ENCODE results near the gene KMT2E.
A peak's percentile ranks its signal among the peaks of the same experiment; 100 is the strongest.

Gene KMT2E

GRCh38 chr7:104976966-104977636 lies 36.9 kb upstream of the KMT2E start:
- no peak for TF ChIP-seq CTCF (IDR thresholded peaks at IDR 0.05; ENCODE audit: insufficient read depth, low read depth, low read length, missing control alignments)
- H3K4me3 ChIP-seq (ENCODE audit: low read depth, low read length) = no peak overlapping the region
- no peak for DNase-seq (ENCODE audit: low read depth)

DNA sequence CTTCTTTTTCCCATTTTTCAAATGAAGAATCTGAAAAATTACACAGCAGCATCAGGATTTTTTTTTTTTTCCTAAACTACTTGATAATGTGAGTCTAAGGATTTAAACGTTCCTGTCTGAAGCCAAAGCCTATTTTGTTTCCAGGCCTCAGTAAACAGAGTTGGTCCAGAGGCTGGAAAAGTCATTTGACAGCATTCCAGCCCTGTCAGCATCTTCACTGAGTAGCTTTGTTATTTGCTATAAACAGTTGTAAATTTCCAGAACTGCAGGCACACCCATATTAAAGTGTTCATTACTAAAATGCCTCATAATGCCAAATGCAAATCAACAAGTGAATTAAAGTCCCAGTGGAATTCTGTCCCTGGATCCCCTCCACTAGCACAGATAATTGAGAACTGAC lies 35.5 kb upstream of the KMT2E start:
- H3K4me3 ChIP-seq (ENCODE audit: low read depth, low read length) = no peak overlapping the region
- no peak for DNase-seq (ENCODE audit: low read depth)
- TF ChIP-seq CTCF (IDR thresholded peaks at IDR 0.05; ENCODE audit: insufficient read depth, low read depth, low read length, missing control alignments) = no peak

GRCh38 chr7:104979167-104979841 lies 34.7 kb upstream of the KMT2E start:
- H3K4me3 ChIP-seq (ENCODE audit: low read depth, low read length) = no peak overlapping the region
- DNase-seq (ENCODE audit: low read depth) = no peak
- no peak for TF ChIP-seq CTCF (IDR thresholded peaks at IDR 0.05; ENCODE audit: insufficient read depth, low read depth, low read length, missing control alignments)

DNA sequence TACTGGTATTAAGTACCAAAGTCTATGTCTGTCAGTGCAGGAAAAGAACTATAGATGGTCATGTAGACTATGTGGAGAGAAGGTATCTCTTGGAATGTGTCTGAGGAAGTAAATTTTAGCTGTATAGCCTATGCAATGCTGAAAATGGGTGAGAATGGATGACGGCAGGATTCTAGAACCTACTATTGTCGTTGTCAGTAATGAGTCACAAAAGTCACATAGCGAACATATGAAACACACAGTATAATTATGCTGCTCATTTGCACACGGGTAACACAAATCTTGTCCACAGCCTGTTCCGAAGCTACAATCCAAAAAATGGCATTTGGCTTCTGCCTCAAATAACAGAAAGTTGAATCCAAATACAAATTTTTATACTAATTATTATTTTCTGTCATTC lies 33.6 kb upstream of the KMT2E start:
- no peak for DNase-seq (ENCODE audit: low read depth)
- no peak overlapping the region for H3K4me3 ChIP-seq (ENCODE audit: low read depth, low read length)
- TF ChIP-seq CTCF (IDR thresholded peaks at IDR 0.05; ENCODE audit: insufficient read depth, low read depth, low read length, missing control alignments) = no peak

DNA sequence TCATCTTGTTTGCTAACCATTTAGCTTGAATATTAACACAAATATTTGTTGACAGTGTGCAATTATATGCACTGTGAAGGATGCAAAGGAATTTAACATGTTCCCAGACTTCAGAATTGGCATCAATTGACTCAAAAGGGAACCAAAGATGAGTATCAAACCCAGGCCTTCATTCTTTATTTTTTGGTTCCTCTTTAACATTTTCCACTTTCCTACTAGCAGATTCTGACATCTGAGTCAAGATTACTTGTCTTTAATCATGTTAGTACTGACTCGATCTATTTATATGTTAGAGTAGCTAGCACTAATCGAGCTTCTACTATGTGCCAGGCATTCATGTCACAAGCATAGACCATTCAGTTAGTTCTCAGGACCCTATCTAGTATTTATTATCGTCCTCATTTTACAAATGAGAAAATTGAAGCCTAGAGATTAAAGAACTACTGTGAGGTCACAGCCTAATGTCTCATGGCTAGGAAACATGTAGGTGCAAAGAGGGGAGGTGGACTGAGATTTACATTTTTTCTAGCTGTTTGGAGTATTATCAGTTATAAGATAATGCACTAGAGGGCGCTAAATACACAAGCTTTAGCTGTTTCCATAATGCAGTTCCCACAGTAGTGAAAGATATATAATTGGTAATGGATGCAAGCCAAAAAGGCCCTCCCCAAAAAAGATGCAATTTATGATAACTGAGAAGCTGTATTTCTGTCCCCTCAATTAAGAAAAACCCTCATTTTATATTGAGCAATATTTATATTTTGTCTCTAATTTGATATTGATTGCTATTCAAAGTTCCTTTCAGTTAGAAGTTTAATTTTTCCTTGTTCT lies 32.9 kb upstream of the KMT2E start:
- H3K4me3 ChIP-seq (ENCODE audit: low read depth, low read length) = no peak overlapping the region
- DNase-seq (ENCODE audit: low read depth) = peak; percentile 68
- peak; percentile 55 for TF ChIP-seq CTCF (IDR thresholded peaks at IDR 0.05; ENCODE audit: insufficient read depth, low read depth, low read length, missing control alignments)

DNA sequence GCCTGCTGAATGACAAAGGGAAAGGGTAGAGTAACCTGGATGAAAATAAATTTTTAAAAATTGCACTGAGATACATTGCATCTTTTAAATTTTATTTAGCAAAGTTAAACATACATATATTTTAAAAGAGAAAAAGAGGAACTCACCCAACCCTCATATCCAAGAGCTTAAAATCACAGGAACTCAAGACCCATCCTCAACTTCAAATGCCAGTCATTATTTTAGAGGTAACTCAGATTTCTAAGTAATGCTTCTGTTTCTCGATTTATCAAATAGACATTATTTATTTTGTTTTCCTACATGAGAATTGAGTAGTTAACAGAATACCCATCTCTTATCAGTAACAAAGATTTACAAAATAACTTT lies 32.4 kb upstream of the KMT2E start:
- H3K4me3 ChIP-seq (ENCODE audit: low read depth, low read length) = no peak overlapping the region
- no peak for TF ChIP-seq CTCF (IDR thresholded peaks at IDR 0.05; ENCODE audit: insufficient read depth, low read depth, low read length, missing control alignments)
- no peak for DNase-seq (ENCODE audit: low read depth)
